Astrocyte of the spinal cord (primary cell): ENCODE measurements around the gene DENND1A.
A peak's percentile ranks its signal among the peaks of the same experiment; 100 is the strongest.

Experiments
- DNase-seq: peaks from one replicate; pipeline ENCODE4 v3.0.0; 2011; ENCODE audit warnings: low read depth, low spot score
- H3K4me3 ChIP-seq: 2 replicates; pipeline ENCODE4 v1.5.1; 2011; ENCODE audit warnings: low read depth, mild to moderate bottlenecking, low read length, moderate library complexity
- in situ Hi-C: cut with HindIII; loops from 2 replicates; pipeline ENCODE4 v1.10.0; 2017; ENCODE audit warnings: low sequenced_read_pairs
- TF ChIP-seq, protein P1 (sequence below): IDR thresholded peaks from 2 replicates; pipeline ENCODE4 v1.5.1; 2012; ENCODE audit warnings: low read depth, mild to moderate bottlenecking, low read length, inconsistent platforms

DENND1A gene

DNA sequence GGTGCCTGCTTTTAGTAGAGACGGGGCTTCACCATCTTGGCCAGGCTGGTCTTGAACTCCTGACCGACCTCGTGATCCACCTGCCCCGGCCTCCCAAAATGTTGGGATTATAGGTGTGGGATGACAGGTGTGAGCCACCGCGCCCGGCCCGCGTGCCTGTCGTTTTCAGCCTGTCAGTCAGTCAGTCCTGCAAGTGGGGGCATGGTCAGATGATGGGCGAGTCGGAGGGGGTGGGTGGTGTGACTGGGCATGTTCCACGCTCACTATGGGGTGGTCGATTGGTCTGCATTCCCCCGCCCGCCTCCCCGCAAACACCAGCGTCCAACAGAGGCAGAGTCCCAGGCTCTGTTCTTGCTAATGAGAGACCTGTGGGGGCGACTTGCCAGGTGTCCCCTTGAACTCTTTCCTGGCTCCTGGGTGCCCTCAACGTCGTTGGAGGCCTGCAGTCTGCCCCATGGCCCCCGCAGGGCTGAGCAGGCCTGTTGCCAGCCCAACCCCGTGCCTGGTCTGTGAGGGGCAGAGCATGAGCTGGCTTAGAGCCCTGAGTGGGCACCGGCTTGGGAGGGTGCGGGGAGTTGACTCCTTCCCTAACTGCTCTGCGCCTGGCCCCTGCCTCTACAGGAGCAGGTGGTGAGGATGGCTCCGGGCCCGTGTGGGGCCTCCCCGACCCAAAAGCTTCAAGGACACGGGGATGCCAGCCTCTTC is 550.8 kb downstream of the DENND1A start:
- DNase-seq = no peak
- TF ChIP-seq, protein P1, sequence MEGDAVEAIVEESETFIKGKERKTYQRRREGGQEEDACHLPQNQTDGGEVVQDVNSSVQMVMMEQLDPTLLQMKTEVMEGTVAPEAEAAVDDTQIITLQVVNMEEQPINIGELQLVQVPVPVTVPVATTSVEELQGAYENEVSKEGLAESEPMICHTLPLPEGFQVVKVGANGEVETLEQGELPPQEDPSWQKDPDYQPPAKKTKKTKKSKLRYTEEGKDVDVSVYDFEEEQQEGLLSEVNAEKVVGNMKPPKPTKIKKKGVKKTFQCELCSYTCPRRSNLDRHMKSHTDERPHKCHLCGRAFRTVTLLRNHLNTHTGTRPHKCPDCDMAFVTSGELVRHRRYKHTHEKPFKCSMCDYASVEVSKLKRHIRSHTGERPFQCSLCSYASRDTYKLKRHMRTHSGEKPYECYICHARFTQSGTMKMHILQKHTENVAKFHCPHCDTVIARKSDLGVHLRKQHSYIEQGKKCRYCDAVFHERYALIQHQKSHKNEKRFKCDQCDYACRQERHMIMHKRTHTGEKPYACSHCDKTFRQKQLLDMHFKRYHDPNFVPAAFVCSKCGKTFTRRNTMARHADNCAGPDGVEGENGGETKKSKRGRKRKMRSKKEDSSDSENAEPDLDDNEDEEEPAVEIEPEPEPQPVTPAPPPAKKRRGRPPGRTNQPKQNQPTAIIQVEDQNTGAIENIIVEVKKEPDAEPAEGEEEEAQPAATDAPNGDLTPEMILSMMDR = no peak
- no peak overlapping the region for H3K4me3 ChIP-seq
- in situ Hi-C loops = no loop called here

GRCh38 chr9:123378025-123378424 is 551.9 kb downstream of the DENND1A start:
- no peak overlapping the region for H3K4me3 ChIP-seq
- TF ChIP-seq, protein P1 = no peak
- in situ Hi-C loops = no loop called here
- DNase-seq = no peak

DNA sequence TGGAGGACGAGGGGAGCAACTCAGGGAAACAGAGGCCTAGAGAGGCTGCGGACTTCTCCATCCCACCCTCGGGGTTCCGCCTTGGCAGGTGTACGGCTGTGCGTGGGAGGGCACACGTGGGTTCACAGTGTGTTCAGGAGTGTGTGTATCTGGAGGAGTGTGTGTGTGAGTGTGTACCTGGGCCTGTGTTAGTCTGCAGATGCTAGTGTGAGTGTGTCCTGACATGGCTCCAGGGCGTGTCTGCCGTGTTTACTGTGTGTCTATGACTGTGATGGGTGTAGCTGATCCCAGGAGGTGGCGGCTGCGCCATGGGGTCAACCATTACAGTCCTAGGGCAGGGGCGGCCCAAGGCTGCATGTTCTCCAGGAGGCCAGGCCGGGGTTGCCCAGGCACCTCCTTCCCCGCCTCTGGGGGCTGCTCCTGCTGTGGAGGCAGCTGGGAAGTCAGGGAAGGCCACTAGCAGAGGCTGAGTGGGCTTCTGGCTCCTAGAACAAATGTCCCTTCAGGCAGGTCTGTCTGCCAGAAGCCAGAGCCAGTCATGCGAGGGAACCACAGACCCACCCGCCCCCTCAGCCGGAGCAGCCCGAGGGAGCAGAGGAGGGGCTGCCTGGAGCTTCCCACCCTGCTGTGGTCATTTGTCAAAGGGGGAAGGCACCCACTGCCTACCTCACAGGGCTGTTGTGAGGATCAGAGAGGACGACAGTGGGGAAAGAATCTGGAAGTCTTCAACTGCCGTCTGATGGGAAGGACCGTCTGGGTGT is 552.5 kb downstream of the DENND1A start:
- H3K4me3 ChIP-seq = no peak overlapping the region
- in situ Hi-C loops = no loop called here
- DNase-seq = no peak
- TF ChIP-seq, protein P1 = no peak

DNA sequence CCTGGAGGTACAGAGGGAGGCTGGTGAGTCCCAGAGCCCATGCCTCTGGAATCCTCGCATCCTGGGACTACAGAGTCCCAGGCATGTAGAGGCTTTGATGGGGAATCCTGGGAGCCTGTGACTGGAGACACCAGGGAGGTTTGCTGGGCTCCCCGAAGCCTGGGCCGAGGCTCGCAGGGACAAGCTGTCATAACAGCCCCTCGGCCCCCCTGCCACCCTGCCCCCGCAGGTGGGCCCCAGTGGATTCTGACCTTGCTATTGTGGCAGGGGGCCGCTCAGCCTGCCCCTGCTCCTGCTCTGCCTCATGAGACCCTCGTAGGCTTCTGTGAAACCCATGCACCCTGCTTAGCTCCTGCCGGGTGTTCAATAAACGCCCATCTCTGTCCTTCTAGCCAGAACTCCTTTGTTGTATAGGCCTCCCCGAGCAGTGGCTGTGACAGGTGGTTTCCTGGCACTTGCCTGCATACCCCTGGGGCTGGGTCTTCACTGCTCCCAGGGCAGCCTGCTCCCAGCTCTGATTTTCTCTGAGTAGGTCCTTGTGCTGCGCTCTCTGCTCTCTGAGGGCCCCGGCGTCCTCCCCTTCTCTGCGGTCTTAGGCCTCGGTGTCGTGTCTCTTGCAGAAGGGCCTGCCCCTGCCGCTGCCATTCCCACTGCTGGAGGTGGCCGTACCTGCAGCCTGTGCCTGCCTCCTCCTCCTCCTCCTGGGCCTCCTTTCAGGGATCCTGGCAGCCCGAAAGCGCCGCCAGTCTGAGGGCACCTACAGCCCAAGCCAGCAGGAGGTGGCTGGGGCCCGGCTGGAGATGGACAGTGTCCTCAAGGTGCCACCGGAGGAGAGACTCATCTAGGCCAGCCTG is 553.5 kb downstream of the DENND1A start:
- TF ChIP-seq, protein P1 = no peak
- H3K4me3 ChIP-seq = no peak overlapping the region
- no peak for DNase-seq
- in situ Hi-C loops = no loop called here

DNA sequence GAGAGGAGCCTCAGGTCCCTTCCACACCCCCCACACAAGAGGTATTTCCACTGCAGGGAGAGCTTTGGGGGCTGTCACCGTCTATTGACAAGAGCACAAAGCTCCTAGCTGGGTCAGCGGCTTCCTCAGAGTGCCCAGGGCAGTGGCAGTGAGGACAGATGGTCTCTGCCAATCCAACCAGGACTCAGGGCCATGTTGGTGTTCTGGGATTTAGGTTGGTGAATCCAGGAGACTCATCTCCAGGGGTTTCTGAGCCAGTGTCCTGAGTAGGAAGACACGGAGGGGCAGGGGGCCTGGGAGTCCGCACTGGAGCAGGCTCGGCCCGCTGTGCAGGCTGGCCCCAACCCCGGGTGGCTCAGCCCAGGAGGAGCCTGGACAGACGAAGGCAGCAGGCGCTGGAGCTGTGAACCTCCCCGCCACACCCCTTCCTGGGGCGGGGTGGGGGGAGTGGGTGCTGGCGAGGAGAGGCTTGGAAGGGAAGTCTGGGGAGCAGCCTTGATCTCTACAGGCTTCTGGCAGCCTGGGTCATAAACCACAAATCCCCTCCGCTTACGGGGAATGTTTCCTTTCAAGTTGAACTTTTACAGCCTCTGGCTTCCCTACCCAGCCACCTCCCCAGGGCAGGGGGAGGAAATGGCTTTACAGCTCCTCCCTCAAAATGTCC is 554.3 kb downstream of the DENND1A start:
- peak; percentile 54 for DNase-seq
- in situ Hi-C loops = no loop called here
- TF ChIP-seq, protein P1 = no peak
- no peak overlapping the region for H3K4me3 ChIP-seq

DNA sequence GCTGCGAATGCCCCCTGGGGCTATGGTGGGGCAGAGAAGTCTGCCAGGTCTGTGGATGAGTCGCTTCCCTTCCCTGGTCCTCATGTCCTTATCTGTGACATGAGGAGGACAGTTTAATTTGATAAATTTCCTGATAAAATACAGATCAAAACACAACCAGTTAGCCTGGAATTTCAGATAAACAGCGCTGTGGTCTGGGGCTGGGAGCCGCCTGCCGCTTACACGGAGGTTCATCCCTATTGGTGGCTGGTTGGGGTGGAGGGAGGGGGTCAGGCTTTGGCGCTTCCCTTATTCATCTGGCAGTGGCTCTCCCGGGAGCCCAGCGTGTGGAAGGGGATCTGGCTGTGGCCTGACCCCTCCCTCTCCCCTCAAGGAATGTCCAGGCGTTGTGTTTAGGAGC is 556.0 kb downstream of the DENND1A start:
- TF ChIP-seq, protein P1 = no peak
- no peak for DNase-seq
- in situ Hi-C loops = no loop called here
- no peak overlapping the region for H3K4me3 ChIP-seq
